Urinary bladder (tissue), 4 donors: ENCODE data around the gene TIFAB. TPM values are rescaled to one million over a fixed set of nuclear protein-coding genes. Genes with fewer than 3 reads are reported as not detected.

Experiments
- DNase-seq: peaks from one replicate; pipeline ENCODE4 v3.0.0-alpha.2; 2015; ENCODE audit errors: extremely low spot score
- H3K27ac ChIP-seq: one replicate; pipeline ENCODE4 v1.5.1; 2013; ENCODE audit warnings: low read depth, mild to moderate bottlenecking, moderate library complexity
- H3K36me3 ChIP-seq: one replicate; pipeline ENCODE4 v1.6.1; 2013; ENCODE audit warnings: mild to moderate bottlenecking, moderate library complexity; ENCODE audit not compliant: insufficient read depth
- H3K4me1 ChIP-seq: one replicate; pipeline ENCODE4 v1.6.1; 2013; ENCODE audit warnings: mild to moderate bottlenecking, moderate library complexity; ENCODE audit not compliant: insufficient read depth
- H3K4me3 ChIP-seq: one replicate; pipeline ENCODE4 v1.5.1; 2013; ENCODE audit warnings: low read depth, low read length
- WGBS: extraction: QIAGEN DNeasy Blood & Tissue Kit; methylation state at CpG from one replicate; pipeline ENCODE4 v1.1.7; 2013; 5-methylcytosine and 5-hydroxymethylcytosine counted together
- polyA plus RNA-seq: library from polyadenylated mRNA; stranded (reverse); fragments of 200-250 nt; gene quantifications from one replicate; pipeline ENCODE4 v1.2.3, GENCODE V29; 2013
- total RNA-seq: library from RNA; depleted of rRNA; stranded (reverse); fragments of >200 nt; gene quantifications from one replicate; pipeline ENCODE4 v1.2.3, GENCODE V29; 2014
- donor health status: healthy with polysubstance abuse.
- donor health status: healthy.

Gene TIFAB
- total and polyA plus RNA-seq, 2 donors = 0.05 to 0.37 TPM

GRCh38 chr5:135448071-135448739 lies 3.9 kb downstream of the TIFAB start:
- no peak for DNase-seq
- Histone ChIP-seq H3K27ac (no peak overlapping the region), H3K4me3 (no peak overlapping the region), H3K36me3 (no peaks in the 10 kb centered on the region), H3K4me1 (no peaks in the 10 kb centered on the region)
- WGBS = 85% methylated on average over 9 of the region's 9 CpGs

- Histone ChIP-seq H3K4me1 (no peaks in the 10 kb centered on the region), H3K27ac (no peak within 1 kb of the TSS), H3K4me3 (no peak within 1 kb of the TSS), H3K36me3 (no peaks in the 10 kb centered on the region)
- DNase-seq = no peak
- 92% methylated on average over 5 of the region's 5 CpGs for WGBS
Observed at GRCh38 chr5:135447298-135447929, 4.7 kb downstream of the TIFAB start, which contains the start of gene DCANP1. DCANP1 (minus strand) TSS chr5:135447348; CDS start chr5:135447108, 240 bp downstream.

- no peaks in the 10 kb centered on the region for H3K36me3 ChIP-seq
- H3K4me3 ChIP-seq = no peak overlapping the region
- no peak overlapping the region for H3K27ac ChIP-seq
- WGBS = 82% methylated on average over 7 of the region's 7 CpGs
- no peak for DNase-seq
- no peaks in the 10 kb centered on the region for H3K4me1 ChIP-seq
Observed at GRCh38 chr5:135446615-135447014, 5.5 kb downstream of the TIFAB start.

GRCh38 chr5:135446206-135446605 lies 5.9 kb downstream of the TIFAB start:
- 92% methylated on average over 9 of the region's 9 CpGs for WGBS
- H3K36me3 ChIP-seq = no peaks in the 10 kb centered on the region
- no peak for DNase-seq

GRCh38 chr5:135445306-135445985 lies 6.7 kb downstream of the TIFAB start:
- H3K27ac ChIP-seq = no peak overlapping the region
- 91% methylated on average over 14 of the region's 14 CpGs for WGBS
- H3K36me3 ChIP-seq = no peaks in the 10 kb centered on the region
- DNase-seq = no peak
- H3K4me1 ChIP-seq = no peaks in the 10 kb centered on the region
- no peak overlapping the region for H3K4me3 ChIP-seq

More at GRCh38 chr5:135446206-135446605, 5.9 kb downstream of the TIFAB start:
- no peak overlapping the region for H3K27ac ChIP-seq
- H3K4me1 ChIP-seq = no peaks in the 10 kb centered on the region
- H3K4me3 ChIP-seq = no peak overlapping the region

GRCh38 chr5:135444881-135445280 lies 7.3 kb downstream of the TIFAB start:
- DNase-seq = no peak
- H3K4me3 ChIP-seq = no peak overlapping the region
- no peaks in the 10 kb centered on the region for H3K4me1 ChIP-seq
- no peak overlapping the region for H3K27ac ChIP-seq
- no peaks in the 10 kb centered on the region for H3K36me3 ChIP-seq
- WGBS = 89% methylated on average over 6 of the region's 6 CpGs

- no peak overlapping the region for H3K27ac ChIP-seq
- no peak overlapping the region for H3K4me3 ChIP-seq
- H3K4me1 ChIP-seq = no peaks in the 10 kb centered on the region
- H3K36me3 ChIP-seq = no peaks in the 10 kb centered on the region
- WGBS = 87% methylated on average over 13 of the region's 13 CpGs
- no peak for DNase-seq
Observed at GRCh38 chr5:135444360-135444759, 7.8 kb downstream of the TIFAB start.

GRCh38 chr5:135443161-135443960 lies 8.8 kb downstream of the TIFAB start:
- no peak overlapping the region for H3K4me3 ChIP-seq
- no peaks in the 10 kb centered on the region for H3K36me3 ChIP-seq
- H3K4me1 ChIP-seq = no peaks in the 10 kb centered on the region
- DNase-seq = no peak
- 48% methylated on average over 6 of the region's 6 CpGs for WGBS
- H3K27ac ChIP-seq = no peak overlapping the region

GRCh38 chr5:135442431-135443160 lies 9.6 kb downstream of the TIFAB start:
- DNase-seq = no peak
- Histone ChIP-seq H3K4me1 (no peaks in the 10 kb centered on the region), H3K27ac (no peak overlapping the region)

GRCh38 chr5:135441919-135442318 lies 10.2 kb downstream of the TIFAB start:
- 85% methylated on average over 4 of the region's 4 CpGs for WGBS

More at GRCh38 chr5:135442431-135443160, 9.6 kb downstream of the TIFAB start:
- Histone ChIP-seq H3K36me3 (no peaks in the 10 kb centered on the region), H3K4me3 (no peak overlapping the region)
- 77% methylated on average over 8 of the region's 8 CpGs for WGBS

GRCh38 chr5:135441350-135441831 lies 10.8 kb downstream of the TIFAB start:
- Histone ChIP-seq H3K4me3 (no peak overlapping the region), H3K4me1 (no peaks in the 10 kb centered on the region), H3K36me3 (no peaks in the 10 kb centered on the region), H3K27ac (no peak overlapping the region)
- no peak for DNase-seq
- whole genome bisulfite sequencing = 22% methylated on average over 11 of the region's 11 CpGs

More at GRCh38 chr5:135441919-135442318, 10.2 kb downstream of the TIFAB start:
- DNase-seq = no peak
- H3K4me1 ChIP-seq = no peaks in the 10 kb centered on the region
- H3K36me3 ChIP-seq = no peaks in the 10 kb centered on the region
- no peak overlapping the region for H3K27ac ChIP-seq
- H3K4me3 ChIP-seq = no peak overlapping the region

GRCh38 chr5:135440916-135441315 lies 11.2 kb downstream of the TIFAB start:
- 70% methylated on average over 6 of the region's 6 CpGs for WGBS
- DNase-seq = no peak
- Histone ChIP-seq H3K4me3 (no peak overlapping the region), H3K27ac (no peak overlapping the region), H3K36me3 (no peaks in the 10 kb centered on the region), H3K4me1 (no peaks in the 10 kb centered on the region)
